Right atrium auricular region (tissue), 2 donors: ENCODE measurements around the gene HILPDA. TPM values are rescaled to one million over a fixed set of nuclear protein-coding genes. Genes with fewer than 3 reads are reported as not detected.
"Not testable (repeated sequence)": the region's sequence is repeated elsewhere in the genome, so short reads cannot be mapped to it uniquely, and the experiment has no call there.

Experiments used
- DNase-seq: peaks from one replicate; pipeline ENCODE4 v3.0.0-alpha.2; 2019; ENCODE audit warnings: low spot score
- H3K27ac ChIP-seq, 2 donors: fragments of 200-600 bp; sonication (generic); 1 replicate in 1 of 2; 2 replicates in 1 of 2; pipeline ENCODE4 v1.5.1; 2016 to 2019
- H3K27me3 ChIP-seq, 2 donors: fragments of 200-600 bp; sonication (generic); one replicate each; pipeline versions ENCODE4 v1.5.1 to v1.6.0; 2017 to 2019
- H3K36me3 ChIP-seq: fragments of 200-600 bp; sonication (generic); one replicate; pipeline ENCODE4 v1.5.1; 2016
- H3K4me1 ChIP-seq, 2 donors: fragments of 200-600 bp; sonication (generic); one replicate each; pipeline versions ENCODE4 v1.5.1 to v1.6.0; 2017 to 2019
- H3K4me3 ChIP-seq, 2 donors: fragments of 200-600 bp; sonication (generic); 1 replicate in 1 of 2; 2 replicates in 1 of 2; pipeline ENCODE4 v1.5.1; 2017 to 2019; ENCODE audit warnings: mild to moderate bottlenecking in 1 of 2, moderate library complexity in 1 of 2
- H3K9me3 ChIP-seq, 2 donors: fragments of 200-600 bp; sonication (generic); one replicate each; pipeline ENCODE4 v1.5.1; 2019
- total RNA-seq, 2 donors: library from RNA; depleted of rRNA; stranded (reverse); fragments of >200 nt; gene quantifications; one replicate each; pipeline ENCODE4 v1.1.0, GENCODE V29; 2016
- TF ChIP-seq, protein P1 (sequence below), 2 donors: fragments of 200-600 bp; sonication (generic); IDR thresholded peaks; one replicate each; pipeline ENCODE4 v1.5.1; 2019; ENCODE audit warnings: antibody characterized with exemption in 2 of 2

The HILPDA gene
- total RNA-seq, 2 donors from 2014 or later = 4.2 to 7.4 TPM

DNA sequence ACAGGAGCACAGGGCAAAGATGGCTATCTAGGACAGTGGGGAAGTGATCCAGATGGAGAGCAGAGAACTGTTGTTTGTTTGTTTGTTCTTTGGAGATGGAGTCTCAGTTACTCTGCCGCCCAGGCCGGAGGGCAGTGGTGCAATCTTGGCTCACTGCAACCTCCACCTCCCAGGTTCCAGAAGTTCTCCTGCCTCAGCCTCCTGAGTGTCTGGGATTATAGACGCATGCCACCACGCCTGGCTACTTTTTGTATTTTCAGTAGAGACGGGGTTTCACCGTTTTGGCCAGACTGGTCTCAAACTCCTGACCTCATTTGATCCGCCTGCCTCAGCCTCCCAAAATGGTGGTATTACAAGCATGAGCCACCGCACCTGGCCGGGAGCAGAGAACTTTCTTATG, 41.7 kb downstream of the HILPDA start:
- no peaks in the 10 kb centered on the region for H3K9me3 ChIP-seq
- no peak overlapping the region for H3K4me3 ChIP-seq
- TF ChIP-seq, protein P1, sequence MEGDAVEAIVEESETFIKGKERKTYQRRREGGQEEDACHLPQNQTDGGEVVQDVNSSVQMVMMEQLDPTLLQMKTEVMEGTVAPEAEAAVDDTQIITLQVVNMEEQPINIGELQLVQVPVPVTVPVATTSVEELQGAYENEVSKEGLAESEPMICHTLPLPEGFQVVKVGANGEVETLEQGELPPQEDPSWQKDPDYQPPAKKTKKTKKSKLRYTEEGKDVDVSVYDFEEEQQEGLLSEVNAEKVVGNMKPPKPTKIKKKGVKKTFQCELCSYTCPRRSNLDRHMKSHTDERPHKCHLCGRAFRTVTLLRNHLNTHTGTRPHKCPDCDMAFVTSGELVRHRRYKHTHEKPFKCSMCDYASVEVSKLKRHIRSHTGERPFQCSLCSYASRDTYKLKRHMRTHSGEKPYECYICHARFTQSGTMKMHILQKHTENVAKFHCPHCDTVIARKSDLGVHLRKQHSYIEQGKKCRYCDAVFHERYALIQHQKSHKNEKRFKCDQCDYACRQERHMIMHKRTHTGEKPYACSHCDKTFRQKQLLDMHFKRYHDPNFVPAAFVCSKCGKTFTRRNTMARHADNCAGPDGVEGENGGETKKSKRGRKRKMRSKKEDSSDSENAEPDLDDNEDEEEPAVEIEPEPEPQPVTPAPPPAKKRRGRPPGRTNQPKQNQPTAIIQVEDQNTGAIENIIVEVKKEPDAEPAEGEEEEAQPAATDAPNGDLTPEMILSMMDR (IDR thresholded peaks at IDR 0.05) = no peak
- H3K27ac ChIP-seq = no peak overlapping the region
- H3K4me1 ChIP-seq = no peaks in the 10 kb centered on the region
- H3K27me3 ChIP-seq = no peaks in the 10 kb centered on the region
- DNase-seq = no peak
- H3K36me3 ChIP-seq = peaks cover 55% of the 10 kb centered on the region

DNA sequence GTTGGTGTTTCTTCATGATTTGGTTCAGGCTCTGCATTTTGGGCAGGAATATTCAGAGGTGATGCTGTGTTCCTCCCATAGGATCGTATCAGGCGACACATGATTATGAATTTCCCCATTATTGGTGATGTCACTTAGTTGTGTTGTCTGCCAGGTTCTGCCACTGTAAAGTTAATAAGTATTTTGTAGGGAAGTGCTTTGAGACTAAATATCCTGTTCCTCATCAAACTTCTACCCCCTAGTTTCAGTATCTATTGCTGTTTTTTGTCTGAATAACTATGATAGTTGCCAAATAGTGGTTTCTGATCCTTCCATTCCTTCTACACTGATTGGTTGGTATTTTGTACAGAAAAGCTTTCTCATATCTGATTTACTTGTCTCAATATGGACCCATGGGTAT, 49.7 kb downstream of the HILPDA start:
- not testable (repeated sequence) for H3K27me3 ChIP-seq, H3K9me3 ChIP-seq, DNase-seq, H3K4me3 ChIP-seq, H3K36me3 ChIP-seq, H3K27ac ChIP-seq, H3K4me1 ChIP-seq

DNA sequence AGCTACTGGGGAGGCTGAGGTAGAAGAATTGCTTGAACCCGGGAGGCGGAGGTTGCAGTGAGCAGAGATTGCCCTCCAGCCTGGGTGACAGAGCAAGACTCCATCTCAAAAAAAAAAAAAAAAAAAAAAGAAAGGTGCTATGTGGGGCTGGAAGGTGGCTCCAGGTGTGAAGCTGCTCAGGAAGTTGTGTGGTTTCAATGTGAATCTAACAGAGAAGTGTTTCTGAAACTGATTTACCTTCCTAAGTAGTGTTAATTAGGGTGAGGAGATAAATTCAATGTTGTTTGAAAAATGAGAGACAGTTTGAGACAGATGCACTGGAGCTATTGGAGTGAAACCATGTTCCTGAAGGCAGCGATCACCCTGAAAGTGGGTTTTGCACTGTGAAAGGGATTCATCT, 51.1 kb downstream of the HILPDA start:
- DNase-seq, H3K9me3 ChIP-seq, H3K4me1 ChIP-seq, H3K36me3 ChIP-seq, H3K27ac ChIP-seq, H3K4me3 ChIP-seq, H3K27me3 ChIP-seq: not testable (repeated sequence)

- not testable (repeated sequence) for H3K4me3 ChIP-seq, H3K27me3 ChIP-seq, DNase-seq, H3K9me3 ChIP-seq, H3K4me1 ChIP-seq, H3K27ac ChIP-seq, H3K36me3 ChIP-seq
Measured at GRCh38 chr7:128507321-128507993, 51.8 kb downstream of the HILPDA start.

Other genes with a start within 250 kb of the HILPDA start
- 1 to 10 TPM in 1 of 2 donors, under 1 TPM in 1; 0.22 to 2.2 TPM for gene LEP, start 214.6 kb upstream of the HILPDA start, total RNA-seq
- gene RBM28, start 112.0 kb upstream of the HILPDA start, total RNA-seq = 10 to 100 TPM; 12.7 to 15.1 TPM
- 1 to 10 TPM in 1 of 2 donors, under 1 TPM in 1; 0.37 to 1.1 TPM for gene PRRT4, start 94.2 kb upstream of the HILPDA start, total RNA-seq
- gene IMPDH1, start 45.9 kb upstream of the HILPDA start, total RNA-seq = 10 to 100 TPM; 17.4 to 27.4 TPM
- 10 to 100 TPM; 13.3 to 14.4 TPM for gene METTL2B, start 20.9 kb downstream of the HILPDA start, total RNA-seq
- under 1 TPM; 0.39 to 0.63 TPM for gene GARIN1A, start 216.4 kb downstream of the HILPDA start, total RNA-seq